PFSK-1 (cell line): ENCODE measurements around the gene HLA-DMB.

ENCODE experiments used
- FOXP2 ChIP-seq: optimal IDR thresholded peaks from 2 replicates; pipeline ENCODE3; 2011; ENCODE audit warnings: borderline replicate concordance, control low read depth, inconsistent platforms; ENCODE audit not compliant: insufficient read depth; ENCODE audit errors: extremely low read length, extremely low read depth
- POLR2AphosphoS5 ChIP-seq: IDR thresholded peaks from 2 replicates; pipeline ENCODE4 v1.6.1; 2012; ENCODE audit warnings: low read depth, mild to moderate bottlenecking, control low read depth, low read length, moderate library complexity
- REST ChIP-seq, 2 experiments: IDR thresholded peaks; 2 replicates each; pipeline versions ENCODE4 v1.6.1 to v1.8.0; 2011 to 2012; ENCODE audit warnings: low read depth in 2 of 2, low read length in 2 of 2, control low read depth in 1 of 2, inconsistent platforms in 1 of 2, mild to moderate bottlenecking in 1 of 2, moderate library complexity in 1 of 2; ENCODE audit not compliant: insufficient read depth in 1 of 2
- SIN3A ChIP-seq: IDR thresholded peaks from 2 replicates; pipeline ENCODE4 v1.6.1; 2012; ENCODE audit warnings: mild to moderate bottlenecking, low read length, moderate library complexity, borderline replicate concordance; ENCODE audit not compliant: insufficient read depth
- TAF1 ChIP-seq: IDR thresholded peaks from 2 replicates; pipeline ENCODE4 v1.6.1; 2012; ENCODE audit warnings: low read length, control low read depth, borderline replicate concordance; ENCODE audit not compliant: insufficient read depth

DNA sequence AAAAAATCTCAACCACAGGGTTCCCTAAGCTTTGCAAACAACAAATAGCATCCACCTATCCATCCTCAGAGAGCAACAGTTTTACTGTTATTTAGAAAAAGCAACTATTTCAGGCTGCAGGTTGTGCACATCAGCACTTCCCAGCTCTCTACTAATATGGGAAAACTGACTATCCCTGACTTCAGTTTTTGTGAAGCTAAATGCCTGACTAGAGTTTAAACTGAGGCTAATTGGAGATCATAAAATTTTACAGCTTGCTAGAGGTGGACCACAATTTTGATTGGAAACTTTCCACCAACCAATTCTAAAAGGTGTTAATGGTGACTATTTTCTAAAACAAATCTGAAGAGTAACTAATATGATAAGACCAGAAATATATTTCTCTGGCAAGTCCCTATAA is 36.9 kb downstream of the HLA-DMB start:
- TF ChIP-seq SIN3A: no peak
- TF ChIP-seq POLR2AphosphoS5: no peak
- no peak for TF ChIP-seq REST (IDR thresholded peaks at IDR 0.05; ENCODE audit: insufficient read depth in 1 of 2, low read depth in 2 of 2, low read length in 2 of 2)
- no peak for TF ChIP-seq TAF1
- no peak for TF ChIP-seq FOXP2
